Mucosa of descending colon (tissue), 3 donors: ENCODE measurements around the gene NEIL3. TPM values are rescaled to one million over a fixed set of nuclear protein-coding genes. Genes with fewer than 3 reads are reported as not detected.

Experiments
- ATAC-seq: fragments of 200-7000 bp; cut with Tn5 transposase; one replicate; pipeline ENCODE4 v1.9.1; 2020; ENCODE audit warnings: mild to moderate bottlenecking, moderate library complexity
- DNase-seq, 3 donors: peaks; one replicate each; pipeline ENCODE4 v3.0.0-alpha.2; 2020
- H3K36me3 ChIP-seq: fragments of 200-600 bp; one replicate; pipeline ENCODE4 v1.8.0; 2021; ENCODE audit warnings: low read depth, mild to moderate bottlenecking
- H3K4me1 ChIP-seq: fragments of 200-600 bp; one replicate; pipeline ENCODE4 v1.8.0; 2021; ENCODE audit warnings: low read depth, mild to moderate bottlenecking
- H3K4me3 ChIP-seq: fragments of 200-600 bp; one replicate; pipeline ENCODE4 v1.8.0; 2021; ENCODE audit warnings: mild to moderate bottlenecking
- H3K9me3 ChIP-seq: fragments of 200-600 bp; one replicate; pipeline ENCODE4 v1.8.0; 2021; ENCODE audit warnings: mild to moderate bottlenecking
- intact Hi-C, 2 donors: fragments of 100-400 bp; cut with DNase I in 1 of 2; cut with micrococcal nuclease in 1 of 2; formaldehyde crosslinking; loops; one replicate each; pipeline versions ENCODE4 v1.11.0 to v1.11.1; 2022; cut with DNase I, micrococcal nuclease
- total RNA-seq, 3 donors: library from RNA; stranded (reverse); fragmentation: NEBNext Ultra II Directional in 2 of 3; extraction: Animal tissue kit (Norgen Biotek cat#: 25700) in 2 of 3; gene quantifications; one replicate each; pipeline versions ENCODE4 v1.2.1 to v1.2.4, GENCODE V29; 2021 to 2023
- TF ChIP-seq, protein P1 (sequence below): fragments of 200-600 bp; IDR thresholded peaks from one replicate; pipeline ENCODE4 v1.8.0; 2022; ENCODE audit warnings: antibody characterized with exemption, mild to moderate bottlenecking
- donor health status: DM: no; HTN: no; CAD: no; lungs with moderate emphysema.
- donor health status: DM: no; HTN: no; CAD: no.
- donor health status: DM: no; HTN: yes; CAD: no.

NEIL3 gene
- total RNA-seq, 3 donors from 2014 or later: 0.76 to 3.2 (median 1.4) TPM

GRCh38 chr4:177356206-177356605 is 46.5 kb downstream of the NEIL3 start:
- Histone ChIP-seq H3K36me3 (no peaks in the 10 kb centered on the region), H3K9me3 (no peaks in the 10 kb centered on the region), H3K4me1 (no peaks in the 10 kb centered on the region), H3K4me3 (no peak overlapping the region)
- TF ChIP-seq, protein P1, sequence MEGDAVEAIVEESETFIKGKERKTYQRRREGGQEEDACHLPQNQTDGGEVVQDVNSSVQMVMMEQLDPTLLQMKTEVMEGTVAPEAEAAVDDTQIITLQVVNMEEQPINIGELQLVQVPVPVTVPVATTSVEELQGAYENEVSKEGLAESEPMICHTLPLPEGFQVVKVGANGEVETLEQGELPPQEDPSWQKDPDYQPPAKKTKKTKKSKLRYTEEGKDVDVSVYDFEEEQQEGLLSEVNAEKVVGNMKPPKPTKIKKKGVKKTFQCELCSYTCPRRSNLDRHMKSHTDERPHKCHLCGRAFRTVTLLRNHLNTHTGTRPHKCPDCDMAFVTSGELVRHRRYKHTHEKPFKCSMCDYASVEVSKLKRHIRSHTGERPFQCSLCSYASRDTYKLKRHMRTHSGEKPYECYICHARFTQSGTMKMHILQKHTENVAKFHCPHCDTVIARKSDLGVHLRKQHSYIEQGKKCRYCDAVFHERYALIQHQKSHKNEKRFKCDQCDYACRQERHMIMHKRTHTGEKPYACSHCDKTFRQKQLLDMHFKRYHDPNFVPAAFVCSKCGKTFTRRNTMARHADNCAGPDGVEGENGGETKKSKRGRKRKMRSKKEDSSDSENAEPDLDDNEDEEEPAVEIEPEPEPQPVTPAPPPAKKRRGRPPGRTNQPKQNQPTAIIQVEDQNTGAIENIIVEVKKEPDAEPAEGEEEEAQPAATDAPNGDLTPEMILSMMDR: no peak
- ATAC-seq (no peak), DNase-seq (no peak)
- intact Hi-C loops: no loop called here

- ATAC-seq (no peak), DNase-seq (no peak)
- TF ChIP-seq, protein P1: no peak
- no peaks in the 10 kb centered on the region for H3K9me3 ChIP-seq
- intact Hi-C loops: no loop called here
- no peaks in the 10 kb centered on the region for H3K4me1 ChIP-seq
- H3K36me3 ChIP-seq: no peaks in the 10 kb centered on the region
- no peak overlapping the region for H3K4me3 ChIP-seq
These were observed 47.2 kb downstream of the NEIL3 start for GRCh38 chr4:177356921-177357320.

- H3K36me3 ChIP-seq: no peaks in the 10 kb centered on the region
- intact Hi-C loops: no loop called here
- TF ChIP-seq, protein P1: no peak
- H3K4me3 ChIP-seq: no peak overlapping the region
- ATAC-seq: peak; percentile 21
- H3K9me3 ChIP-seq: no peaks in the 10 kb centered on the region
- DNase-seq: no peak
- no peaks in the 10 kb centered on the region for H3K4me1 ChIP-seq
These were observed 57.7 kb downstream of the NEIL3 start for GRCh38 chr4:177367336-177367735.

- ATAC-seq (no peak), DNase-seq (no peak)
- Histone ChIP-seq H3K4me1 (no peaks in the 10 kb centered on the region), H3K4me3 (no peak overlapping the region), H3K9me3 (no peaks in the 10 kb centered on the region), H3K36me3 (no peaks in the 10 kb centered on the region)
- intact Hi-C loops: no loop called here
- TF ChIP-seq, protein P1: no peak
These were observed 59.7 kb downstream of the NEIL3 start for GRCh38 chr4:177369372-177369771.

- intact Hi-C loops: no loop called here
- DNase-seq (no peak), ATAC-seq (no peak)
- Histone ChIP-seq H3K36me3 (no peaks in the 10 kb centered on the region), H3K4me3 (no peak overlapping the region), H3K9me3 (no peaks in the 10 kb centered on the region), H3K4me1 (no peaks in the 10 kb centered on the region)
- TF ChIP-seq, protein P1: no peak
These were observed 61.8 kb downstream of the NEIL3 start for GRCh38 chr4:177371461-177371860.

DNA sequence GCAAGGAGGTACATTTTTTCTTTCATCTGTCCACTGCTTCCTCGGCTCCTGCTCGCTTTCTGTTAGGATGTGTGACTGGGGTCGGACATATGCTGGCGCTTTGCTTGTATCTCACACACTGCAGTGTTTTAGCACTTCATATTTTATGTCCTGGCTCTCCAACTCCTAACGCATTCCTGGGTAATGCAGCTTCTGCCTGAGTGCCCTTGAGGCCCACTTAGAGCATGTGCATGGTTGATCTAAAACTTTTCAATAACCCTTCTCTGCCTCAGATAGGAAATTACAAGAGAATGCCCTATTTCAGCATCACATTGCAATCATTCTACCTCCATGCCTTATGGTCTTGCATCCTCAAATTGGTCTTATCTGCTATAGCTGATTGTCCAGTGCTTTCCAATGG is 65.3 kb downstream of the NEIL3 start:
- DNase-seq (no peak), ATAC-seq (no peak)
- Histone ChIP-seq H3K36me3 (no peaks in the 10 kb centered on the region), H3K4me1 (no peaks in the 10 kb centered on the region), H3K4me3 (no peak overlapping the region), H3K9me3 (no peaks in the 10 kb centered on the region)
- TF ChIP-seq, protein P1: no peak
- intact Hi-C loops: no loop called here
